DMS53 (cell line): Measurements from ENCODE around the gene AFAP1L2.
"Not testable (repeated sequence)": the region's sequence is repeated elsewhere in the genome, so short reads cannot be mapped to it uniquely, and the experiment has no call there.

ENCODE experiments used
- DNase-seq: peaks from one replicate; lab custom pipeline; 2025; lab: John Stamatoyannopoulos, UW

Gene AFAP1L2

DNA sequence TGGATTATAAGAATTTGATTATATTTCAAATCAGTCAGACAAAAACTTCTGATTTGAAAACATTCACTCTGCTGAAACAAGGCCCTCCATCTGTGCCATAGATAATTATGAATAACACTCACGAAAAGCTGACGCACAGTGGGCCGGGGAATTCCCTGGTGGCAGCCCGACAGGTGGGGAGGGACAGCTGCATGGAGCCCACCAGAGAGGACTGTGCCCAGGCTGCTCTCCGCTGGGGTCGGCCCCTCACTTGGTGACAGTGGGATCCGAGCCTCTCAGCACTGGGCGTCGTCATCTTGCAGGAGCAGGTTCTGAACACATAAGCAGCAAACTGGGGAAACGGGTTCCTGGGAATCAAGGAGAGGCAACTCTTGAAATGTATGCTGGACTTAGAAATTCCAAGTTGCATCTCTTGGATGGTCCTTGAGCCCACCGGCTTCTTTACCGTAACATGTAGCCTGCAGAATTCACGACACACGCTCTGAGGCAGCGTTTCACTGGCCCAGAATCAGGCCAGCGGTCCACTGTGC is 41.4 kb downstream of the AFAP1L2 start:
- DNase-seq = no peak

DNA sequence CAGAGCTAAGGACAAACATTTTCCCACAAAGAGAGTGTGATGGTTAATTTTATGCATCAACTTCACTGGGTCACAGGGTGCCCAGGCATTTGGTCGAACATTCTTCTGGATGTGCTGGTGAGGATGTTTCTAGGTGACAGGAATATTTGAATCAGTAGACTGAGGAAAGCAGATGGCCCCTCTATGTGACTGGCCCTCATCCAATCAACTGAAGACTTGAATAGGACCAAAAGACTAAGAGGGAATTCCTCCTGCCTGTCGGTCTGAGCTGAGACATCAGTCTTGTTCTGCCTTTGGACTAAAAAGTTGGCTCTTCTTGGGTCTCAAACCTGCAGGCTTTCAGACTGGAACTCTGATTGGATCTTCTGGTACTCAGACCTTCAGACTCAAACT is 44.4 kb downstream of the AFAP1L2 start:
- no peak for DNase-seq

DNA sequence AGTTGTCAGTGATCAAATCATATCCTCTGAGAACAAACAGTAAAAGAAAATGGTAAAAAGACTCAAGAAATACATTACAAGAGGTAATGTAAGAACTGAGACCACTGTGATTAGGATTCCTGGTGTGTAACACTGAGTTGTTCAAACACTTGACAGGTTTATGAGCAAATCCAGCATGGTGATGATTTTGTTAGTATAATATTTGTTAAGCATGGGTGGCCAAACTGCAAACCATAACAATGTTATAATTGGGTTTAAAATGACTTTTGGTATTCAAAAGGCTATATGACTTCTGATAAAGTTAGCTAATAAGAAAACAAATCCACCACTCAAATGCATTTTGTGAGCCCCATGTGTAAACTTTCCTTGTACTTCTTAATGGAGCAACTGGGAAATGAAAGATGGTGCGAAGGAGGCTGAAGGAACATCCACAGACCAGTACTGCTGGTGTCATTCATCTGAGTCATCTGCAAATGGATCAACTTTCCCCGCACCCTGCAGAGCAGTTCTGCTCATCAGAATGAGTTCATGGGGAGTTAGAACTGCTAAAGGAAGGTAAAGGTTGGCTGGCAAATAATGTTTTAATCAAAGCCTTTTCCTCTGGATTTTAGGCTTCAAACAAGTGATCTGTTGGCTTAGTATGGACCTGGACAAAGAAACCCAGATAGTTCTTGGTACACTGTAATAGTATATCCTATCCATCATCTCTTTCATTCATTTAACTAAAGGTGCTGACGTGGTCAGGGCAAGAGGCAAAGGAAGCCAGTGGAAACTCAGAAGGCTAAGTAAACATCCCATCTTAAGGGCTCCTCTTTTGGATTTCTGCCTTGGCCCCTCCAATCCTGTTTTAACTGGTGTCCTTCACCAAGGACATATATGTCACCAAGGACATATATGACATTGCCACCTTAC is 45.0 kb downstream of the AFAP1L2 start:
- DNase-seq = no peak

DNA sequence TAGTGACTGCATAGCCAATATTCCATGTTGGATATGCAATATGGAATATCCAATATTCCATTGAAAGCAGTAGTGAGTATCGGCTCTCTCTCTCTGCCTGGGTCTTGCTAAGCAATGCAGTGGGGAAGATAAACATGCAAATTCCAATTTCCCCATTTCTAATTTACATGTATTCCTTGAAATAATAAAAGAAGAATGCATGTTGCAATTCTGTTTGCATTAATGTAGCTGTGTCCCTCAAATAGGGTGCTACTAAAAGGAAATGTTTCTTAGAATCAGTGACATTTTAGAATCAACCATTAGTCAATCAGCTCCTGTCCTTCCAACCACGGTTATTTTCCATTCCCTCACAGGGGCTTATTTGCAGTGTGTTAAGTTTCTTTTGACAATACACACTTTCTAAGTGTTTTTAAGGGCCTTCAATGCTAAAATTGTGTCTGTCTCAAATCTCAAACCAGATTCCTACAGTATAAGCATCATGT is 46.7 kb downstream of the AFAP1L2 start:
- no peak for DNase-seq

DNA sequence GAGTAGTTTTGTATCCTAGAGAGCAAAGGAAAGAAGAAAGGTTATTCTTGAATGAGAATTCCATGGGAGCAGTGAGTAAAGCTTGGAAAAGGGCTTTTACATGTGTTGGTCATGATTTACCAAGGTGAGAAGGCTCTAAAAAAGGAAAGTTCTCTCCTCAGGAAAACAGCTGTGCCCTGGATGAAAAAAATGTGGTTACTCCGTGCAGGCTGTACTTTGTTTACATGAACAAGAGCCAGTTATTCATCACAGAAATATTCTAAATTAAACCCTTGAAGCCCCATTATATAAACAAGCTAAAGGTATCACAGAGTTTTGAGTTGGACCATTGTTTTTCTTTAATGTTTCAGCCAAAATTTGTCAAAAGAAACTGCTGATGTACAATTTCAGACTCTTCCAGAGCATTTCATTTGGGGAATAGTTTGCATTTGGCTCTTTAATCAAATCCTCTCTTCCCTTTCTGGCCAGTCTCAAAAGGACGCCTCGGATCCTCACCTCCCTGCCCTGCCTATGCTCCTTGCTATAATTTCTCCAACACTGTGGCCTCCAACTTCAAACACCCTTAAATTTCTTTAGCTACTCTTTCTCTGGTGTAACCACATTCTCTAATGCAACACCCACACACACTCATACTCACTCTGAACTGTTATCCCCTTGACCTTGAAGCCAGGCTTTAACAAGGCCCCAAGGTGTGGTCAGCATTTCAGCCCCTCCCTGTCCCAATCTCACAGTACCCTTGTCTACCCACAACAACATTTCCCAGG is 47.4 kb downstream of the AFAP1L2 start:
- no peak for DNase-seq

DNA sequence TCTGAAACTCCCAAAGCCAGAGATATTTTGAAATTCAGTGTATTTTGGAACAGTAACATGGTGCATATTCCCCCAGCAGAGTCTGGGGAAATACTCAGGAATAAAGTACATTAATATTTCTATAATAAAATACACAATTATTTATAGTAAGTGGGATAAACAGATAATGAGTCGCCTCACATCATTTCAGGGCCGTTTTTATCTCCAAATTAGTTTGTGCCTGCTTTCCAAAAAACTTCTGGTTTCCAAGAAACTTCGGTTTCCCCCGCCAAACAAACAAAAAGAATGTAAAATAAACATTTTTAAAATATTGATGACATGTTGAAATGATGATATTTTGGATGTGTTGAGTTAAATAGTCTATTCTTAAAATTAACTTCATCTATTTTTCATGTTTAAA is 48.2 kb downstream of the AFAP1L2 start:
- no peak for DNase-seq

DNA sequence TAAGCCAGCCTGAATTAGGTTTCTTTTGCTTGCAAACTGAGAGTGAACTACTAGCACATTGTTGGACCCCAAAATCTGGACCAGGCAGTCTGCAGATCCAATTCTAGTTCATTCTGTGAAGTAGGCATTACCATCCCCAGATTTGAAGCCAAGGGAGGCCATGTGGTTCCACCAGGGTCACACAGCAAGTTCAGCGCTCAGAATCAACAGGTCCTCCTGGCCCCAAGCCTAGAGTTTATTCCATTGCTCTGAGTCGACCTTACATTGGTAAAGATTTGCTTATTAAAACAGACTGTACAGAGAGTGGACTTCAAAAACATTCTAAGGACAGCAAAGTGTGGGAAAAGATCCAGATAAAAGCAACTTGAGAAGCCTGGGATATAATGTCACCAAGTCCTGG is 50.9 kb downstream of the AFAP1L2 start:
- no peak for DNase-seq

DNA sequence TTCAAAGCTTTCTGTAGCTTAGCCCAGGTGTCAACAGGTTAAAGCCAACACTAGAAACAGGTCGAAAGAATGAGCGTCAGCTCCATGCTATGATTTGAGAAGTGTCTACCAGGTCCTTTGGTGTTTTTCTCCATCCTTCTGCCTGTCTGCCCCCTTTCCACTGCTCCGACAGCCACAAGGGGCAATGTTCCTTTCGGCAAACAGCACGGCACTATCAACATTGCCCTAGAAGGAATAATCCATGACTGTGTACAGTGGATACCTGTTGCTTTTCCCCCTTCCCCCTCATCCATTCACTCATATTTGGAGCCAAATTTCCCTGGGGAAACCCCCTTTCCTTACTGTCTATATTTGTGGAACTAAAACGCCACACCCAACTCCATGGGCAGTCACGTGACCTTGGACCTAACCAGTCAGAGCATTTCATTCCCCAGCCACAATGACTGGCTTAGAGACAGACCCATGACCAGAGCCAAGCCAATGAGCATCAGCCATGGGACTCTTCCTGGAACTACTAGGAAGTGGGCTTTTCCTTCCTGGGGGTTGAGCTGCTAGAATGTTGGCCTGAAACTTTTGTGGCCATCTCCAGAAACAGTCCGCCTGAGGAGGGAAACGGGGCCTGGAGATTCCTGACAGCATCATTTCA is 51.5 kb downstream of the AFAP1L2 start:
- no peak for DNase-seq

DNA sequence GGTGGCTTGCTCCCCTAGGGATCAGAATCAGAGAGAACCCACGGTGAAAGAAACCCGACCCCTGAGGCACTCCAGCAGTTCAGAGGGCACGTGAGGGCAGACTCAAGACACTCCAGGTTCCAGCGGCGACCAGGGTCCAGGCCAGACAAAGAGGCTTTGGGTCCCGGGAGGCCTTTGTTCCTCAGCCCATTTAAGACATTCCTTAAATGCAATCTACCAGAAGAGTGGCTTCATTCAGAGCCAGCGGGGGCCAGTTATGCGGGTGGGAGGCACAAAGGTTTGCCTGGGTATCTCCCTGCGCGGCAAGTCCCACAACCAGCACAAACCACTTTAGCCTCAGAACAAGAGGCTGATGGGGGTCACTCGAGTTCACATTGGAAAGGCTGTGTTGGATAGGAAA is 53.6 kb downstream of the AFAP1L2 start:
- DNase-seq = no peak

DNA sequence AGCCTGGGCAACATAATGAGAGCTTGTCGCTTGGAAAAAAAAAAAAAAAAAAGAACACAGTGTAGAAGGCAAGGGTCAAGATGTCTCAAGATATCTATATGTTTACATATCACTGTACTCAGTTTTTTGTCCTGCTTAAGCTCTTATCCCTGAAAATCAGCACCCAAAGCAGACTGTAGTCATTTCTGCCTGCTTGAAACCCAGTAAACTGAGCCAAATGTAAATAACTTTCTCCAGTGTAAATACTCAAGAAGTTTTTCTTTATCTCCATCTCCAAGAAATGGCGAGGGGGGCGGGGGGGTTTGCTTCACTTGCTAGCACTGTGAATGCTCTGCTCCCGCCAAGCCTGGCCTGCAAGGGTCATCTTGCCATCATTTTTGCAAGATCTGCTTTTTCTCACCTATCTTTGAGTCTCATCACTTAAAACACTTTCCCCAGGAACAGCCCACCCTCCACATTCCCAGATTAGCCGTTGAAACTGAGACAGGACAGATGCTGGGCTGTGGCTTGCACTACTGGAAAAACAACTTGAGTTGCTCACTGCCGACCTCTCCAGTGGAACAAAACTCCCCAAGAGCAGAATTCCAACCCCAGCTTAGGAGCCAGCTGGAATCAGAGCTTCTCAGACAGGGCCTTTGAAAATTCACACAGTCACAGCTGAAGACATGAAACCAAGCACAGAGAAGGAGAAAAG is 54.6 kb downstream of the AFAP1L2 start:
- DNase-seq = peak; percentile 24

DNA sequence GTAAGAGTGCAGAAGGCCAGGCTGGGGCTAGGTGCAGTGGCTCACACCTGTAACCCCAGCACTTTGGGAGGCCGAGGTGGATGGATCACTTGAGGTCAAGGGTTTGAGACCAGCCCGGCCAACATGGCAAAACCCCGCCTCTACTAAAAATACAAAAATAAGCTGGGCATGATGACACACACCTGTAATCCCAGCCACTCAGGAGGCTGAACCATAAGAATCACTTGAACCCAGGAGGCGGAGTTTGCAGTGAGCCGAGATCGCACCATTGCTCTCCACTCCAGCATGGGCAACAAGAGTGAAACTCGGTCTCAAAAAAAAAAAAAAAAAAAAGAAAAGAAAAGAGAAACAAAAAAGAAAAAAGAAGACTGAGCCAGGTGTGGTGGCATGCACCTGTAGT is 55.2 kb downstream of the AFAP1L2 start:
- not testable (repeated sequence) for DNase-seq

DNA sequence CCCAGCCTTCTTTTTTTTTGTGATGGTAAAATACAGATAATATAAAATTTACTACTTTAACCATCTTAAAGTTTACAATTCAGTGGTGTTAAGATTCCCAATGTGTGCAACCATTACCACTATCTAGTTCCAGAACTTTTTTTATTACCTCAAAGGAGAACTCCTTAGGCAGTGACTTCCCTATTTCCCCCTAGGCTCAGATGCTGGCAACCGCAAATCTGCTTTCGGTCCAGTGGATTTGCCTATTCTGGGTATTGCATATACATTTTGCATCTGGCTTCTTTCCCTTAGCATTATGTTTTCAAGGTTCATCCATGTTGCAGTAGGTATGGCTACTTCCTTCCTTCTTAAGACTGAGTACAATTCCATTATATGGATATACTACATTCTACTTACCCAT is 56.5 kb downstream of the AFAP1L2 start:
- DNase-seq = no peak

DNA sequence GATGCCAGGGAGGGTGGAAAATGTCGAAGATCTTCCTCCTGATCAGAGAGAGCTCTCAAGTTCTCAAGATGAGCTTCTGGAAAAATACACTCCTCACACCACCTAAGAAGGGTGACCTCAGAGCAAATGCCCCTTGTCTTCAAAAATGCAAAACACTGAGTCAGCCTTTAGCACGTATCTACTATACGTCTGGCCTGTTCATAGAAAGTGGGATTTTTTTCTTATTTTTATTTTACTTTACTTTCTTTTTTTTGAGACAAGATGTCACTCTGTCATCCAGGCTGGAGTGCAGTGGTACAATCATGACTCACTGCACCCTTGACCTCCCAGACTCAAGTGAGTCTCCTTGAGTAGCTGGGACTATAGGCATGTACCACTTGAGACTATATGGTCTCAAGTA is 57.1 kb downstream of the AFAP1L2 start:
- DNase-seq = peak; percentile 38

DNA sequence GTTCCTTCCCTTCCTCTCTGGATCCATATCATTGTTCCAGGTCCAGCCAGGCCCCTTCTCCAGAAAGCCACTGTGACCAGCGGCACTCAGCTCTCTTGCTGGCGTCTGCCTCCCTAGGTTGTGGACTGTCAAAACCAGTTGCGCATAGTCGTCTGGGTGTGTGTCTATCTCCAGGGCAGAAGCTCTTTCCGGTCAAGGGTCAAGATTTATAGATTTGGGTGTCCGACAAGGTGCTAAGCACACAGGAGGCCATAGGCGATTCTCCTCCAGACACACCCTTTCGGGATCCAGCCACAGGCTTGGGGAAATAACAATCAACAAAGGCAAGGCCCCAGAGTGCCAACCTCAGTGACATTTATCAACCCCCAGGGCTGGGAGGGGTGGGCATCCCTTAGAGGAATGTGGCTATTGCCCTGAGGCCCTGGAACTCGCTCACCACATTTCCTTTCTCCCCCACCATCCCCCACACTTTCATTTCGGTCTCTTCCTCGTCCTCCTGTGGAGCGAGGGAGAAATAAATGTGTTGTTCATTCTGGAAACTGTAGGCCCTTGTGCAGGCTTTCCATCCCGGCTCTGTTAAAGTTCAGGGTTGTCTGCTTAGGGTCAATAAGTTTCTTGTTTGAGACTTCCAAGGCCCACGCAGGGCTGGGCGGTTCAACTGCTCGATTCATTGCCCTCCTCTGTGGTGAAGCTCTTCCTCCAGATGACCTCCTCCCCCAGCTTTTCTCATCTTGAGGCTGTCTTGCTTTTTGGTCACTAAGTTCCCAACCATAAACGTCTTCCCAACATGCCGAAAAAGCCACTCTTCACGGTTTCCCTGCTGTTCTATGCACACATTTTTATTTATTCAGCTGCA is 57.9 kb downstream of the AFAP1L2 start:
- DNase-seq = no peak

DNA sequence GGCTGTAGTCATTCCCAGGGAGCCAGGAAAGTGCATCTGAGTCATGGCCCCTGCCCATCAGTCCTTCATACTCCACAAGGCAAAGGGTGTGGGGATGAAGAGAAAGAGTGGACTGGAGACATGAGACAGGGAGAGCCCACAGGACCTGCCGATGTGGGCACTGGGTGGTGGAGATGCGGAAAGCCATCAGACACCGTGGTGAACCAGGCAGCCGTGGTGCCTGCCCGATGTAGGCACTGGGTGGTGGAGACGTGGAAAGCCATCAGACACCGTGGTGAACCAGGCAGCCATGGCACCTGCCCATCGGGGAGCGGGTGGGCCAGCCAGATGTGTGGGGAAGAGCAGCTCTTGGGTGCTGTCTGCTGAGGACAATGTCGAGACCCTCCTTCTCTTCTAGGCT is 58.6 kb downstream of the AFAP1L2 start:
- no peak for DNase-seq

DNA sequence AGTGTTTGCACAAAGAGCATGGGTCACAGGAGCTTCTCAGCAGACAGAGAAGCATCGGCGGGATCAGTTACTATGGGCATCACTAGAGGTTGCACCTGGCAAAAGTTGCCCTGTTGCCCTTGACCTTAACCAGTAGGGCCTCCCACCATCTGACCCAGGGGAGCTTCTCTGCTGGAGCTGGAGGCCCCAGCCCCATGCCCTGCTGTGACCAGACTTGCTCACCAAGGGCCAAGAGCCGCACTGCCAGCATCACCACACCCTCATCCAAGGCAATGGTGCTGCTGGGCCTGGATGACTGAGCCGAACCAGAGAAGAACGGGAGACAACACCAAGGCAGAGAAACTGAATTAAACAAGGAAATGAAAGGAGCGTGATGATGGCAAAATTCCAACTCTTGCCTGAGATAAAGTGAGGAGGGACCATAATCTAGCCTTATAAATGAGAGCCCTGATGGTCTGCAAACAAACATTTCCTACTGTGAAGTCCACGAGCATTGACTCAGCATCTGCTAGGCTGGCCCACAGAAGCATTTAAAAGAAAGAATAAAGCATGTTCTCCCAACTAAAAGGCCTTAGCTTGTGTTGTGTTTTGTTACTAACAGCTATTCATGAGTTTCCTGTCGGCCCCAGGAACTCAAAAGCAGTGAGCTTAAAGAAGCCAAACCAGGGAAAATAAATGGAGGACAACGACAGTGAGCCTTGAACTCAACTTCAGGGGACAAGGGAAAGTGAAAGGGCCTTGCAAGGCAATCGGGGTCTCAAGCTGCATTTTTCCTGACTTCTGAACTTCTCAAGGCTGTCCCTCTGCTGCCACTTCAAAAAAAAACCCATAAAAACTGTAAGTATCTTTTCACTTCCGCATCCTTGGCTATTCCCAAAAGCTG is 60.4 kb downstream of the AFAP1L2 start:
- DNase-seq = no peak

DNA sequence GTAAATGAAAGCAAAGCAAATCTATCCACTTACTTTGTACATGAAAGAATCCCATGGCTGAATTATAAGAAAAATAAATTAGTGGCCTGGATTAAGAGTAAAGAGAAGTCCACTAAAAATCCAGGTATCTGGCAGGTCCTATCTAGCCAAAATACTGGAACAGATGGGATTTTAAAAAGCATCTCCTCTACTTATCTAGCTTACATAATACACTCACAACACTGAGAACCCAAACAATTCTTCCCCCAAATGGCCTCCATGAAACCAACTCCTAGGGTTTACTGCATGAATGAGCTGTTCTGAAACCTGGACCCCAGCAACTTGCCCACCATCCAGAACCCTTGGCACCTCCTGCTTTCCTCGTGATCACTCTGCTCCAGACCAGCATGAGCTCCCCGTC is 61.3 kb downstream of the AFAP1L2 start:
- no peak for DNase-seq

DNA sequence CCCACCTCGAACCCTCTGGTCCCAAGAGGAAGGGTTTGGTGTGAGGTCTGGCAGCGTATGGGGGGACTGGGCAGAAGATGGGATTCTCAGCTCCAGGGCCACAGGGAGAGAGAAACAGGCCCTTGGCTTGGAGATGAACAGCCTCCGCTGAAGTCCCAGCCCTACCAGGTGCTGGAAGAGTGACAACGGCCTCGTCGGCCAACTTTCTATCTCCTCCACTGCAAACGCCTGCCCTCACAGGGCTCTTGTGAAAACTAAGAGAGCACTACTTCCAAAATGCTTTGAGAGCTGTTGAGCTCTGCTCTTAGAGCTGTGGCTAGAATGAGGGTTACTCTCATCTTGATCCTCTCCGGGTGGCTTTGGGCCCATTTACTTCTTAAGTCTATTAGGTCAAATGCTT is 63.5 kb downstream of the AFAP1L2 start:
- no peak for DNase-seq

DNA sequence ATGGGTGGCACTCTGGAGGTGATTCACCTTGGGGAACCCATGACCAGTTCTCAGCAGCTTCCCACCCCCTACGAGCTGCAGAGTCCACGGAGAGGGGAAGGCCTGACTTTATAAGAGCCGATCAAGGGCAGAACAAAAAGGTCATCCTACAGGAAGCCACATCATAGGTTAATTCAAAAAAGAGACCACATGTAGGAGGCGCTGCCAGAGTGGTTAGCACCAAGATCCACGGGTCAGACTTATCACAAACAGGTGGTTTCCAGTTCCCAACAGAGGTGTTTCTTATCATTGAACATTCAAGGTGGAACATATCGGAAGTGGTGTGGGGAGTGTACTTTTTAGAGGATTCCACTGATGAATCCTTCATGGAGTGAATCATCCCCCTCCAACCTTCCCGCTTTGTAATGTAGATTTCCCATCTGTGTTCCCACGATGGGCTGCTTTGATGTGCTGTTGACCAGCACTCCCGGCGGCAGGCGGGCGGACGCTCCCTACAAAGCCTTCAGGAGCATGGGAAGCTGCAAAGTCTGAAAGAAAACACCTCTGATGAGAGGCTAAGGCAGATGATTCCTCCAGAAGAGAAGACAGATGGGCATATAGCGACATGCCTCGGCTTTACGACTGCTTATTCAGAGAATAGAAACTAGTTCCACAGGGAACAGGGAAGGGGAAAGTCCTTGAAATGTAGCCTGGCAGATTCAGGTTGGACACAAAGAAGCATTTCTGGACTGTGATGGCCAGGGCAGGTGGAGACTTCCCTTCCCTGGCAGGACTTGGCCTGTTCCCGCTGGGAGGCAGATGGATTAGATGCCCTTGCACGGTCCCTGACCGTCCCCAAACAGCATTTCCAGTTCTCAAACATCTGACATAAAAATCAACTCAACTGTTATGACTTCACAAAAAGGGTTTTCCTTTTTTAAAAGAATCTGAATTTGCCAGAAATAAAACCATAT is 66.5 kb downstream of the AFAP1L2 start:
- no peak for DNase-seq
